Stimulated activated naive CD4-positive, alpha-beta T cell (primary cell): ENCODE data around the gene DRD3.
A peak's percentile ranks its signal among the peaks of the same experiment; 100 is the strongest.

ENCODE experiments used
- DNase-seq, 6 experiments: peaks; one replicate each; lab custom pipeline; 2025; lab: John Stamatoyannopoulos, UW

Gene DRD3

GRCh38 chr3:114178770-114179368, at the start of gene DRD3:
TSS of gene DRD3 (minus strand) at chr3:114179052. CDS start at chr3:114171992, 7,060 bp downstream.
- peak in 2 of 6 experiments; percentile 1 to 14 for DNase-seq

- no peak for DNase-seq
Measured at GRCh38 chr3:114227076-114227475, 48.2 kb upstream of the DRD3 start.

GRCh38 chr3:114226313-114226712, 47.5 kb upstream of the DRD3 start:
- peak in 1 of 6 experiments; percentile 21 for DNase-seq

GRCh38 chr3:114223143-114223542, 44.3 kb upstream of the DRD3 start:
- peak in 3 of 6 experiments; percentile 19 to 49 (median 40) for DNase-seq

- DNase-seq = no peak
Measured at GRCh38 chr3:114221881-114222264, 43.0 kb upstream of the DRD3 start.

GRCh38 chr3:114221165-114221880, 42.5 kb upstream of the DRD3 start:
- DNase-seq = no peak

GRCh38 chr3:114219741-114220140, 40.9 kb upstream of the DRD3 start:
- no peak for DNase-seq

- no peak for DNase-seq
Measured at GRCh38 chr3:114218578-114219185, 39.8 kb upstream of the DRD3 start.

GRCh38 chr3:114218006-114218405, 39.2 kb upstream of the DRD3 start:
- DNase-seq = no peak

GRCh38 chr3:114217266-114217665, 38.4 kb upstream of the DRD3 start:
- DNase-seq = no peak

GRCh38 chr3:114216186-114216970, 37.5 kb upstream of the DRD3 start:
- no peak for DNase-seq

GRCh38 chr3:114214542-114215341, 35.9 kb upstream of the DRD3 start:
- peak in 4 of 6 experiments; percentile 27 to 84 (median 78) for DNase-seq

- peak; percentile 26 to 89 (median 64) for DNase-seq
Measured at GRCh38 chr3:114213627-114214541, 35.0 kb upstream of the DRD3 start.

- DNase-seq = no peak
Measured at GRCh38 chr3:114213292-114213626, 34.4 kb upstream of the DRD3 start.

- no peak for DNase-seq
Measured at GRCh38 chr3:114212646-114213045, 33.8 kb upstream of the DRD3 start.

GRCh38 chr3:114207768-114208167, 28.9 kb upstream of the DRD3 start:
- DNase-seq = no peak

- no peak for DNase-seq
Measured at GRCh38 chr3:114206342-114206741, 27.5 kb upstream of the DRD3 start.

- no peak for DNase-seq
Measured at GRCh38 chr3:114205541-114205940, 26.7 kb upstream of the DRD3 start.

GRCh38 chr3:114194750-114195149, 15.9 kb upstream of the DRD3 start:
- DNase-seq = no peak

- no peak for DNase-seq
Measured at GRCh38 chr3:114192136-114192535, 13.3 kb upstream of the DRD3 start.

- DNase-seq = no peak
Measured at GRCh38 chr3:114186501-114186900, 7.6 kb upstream of the DRD3 start.
